Measurements from ENCODE around the gene KSR1.

DNA sequence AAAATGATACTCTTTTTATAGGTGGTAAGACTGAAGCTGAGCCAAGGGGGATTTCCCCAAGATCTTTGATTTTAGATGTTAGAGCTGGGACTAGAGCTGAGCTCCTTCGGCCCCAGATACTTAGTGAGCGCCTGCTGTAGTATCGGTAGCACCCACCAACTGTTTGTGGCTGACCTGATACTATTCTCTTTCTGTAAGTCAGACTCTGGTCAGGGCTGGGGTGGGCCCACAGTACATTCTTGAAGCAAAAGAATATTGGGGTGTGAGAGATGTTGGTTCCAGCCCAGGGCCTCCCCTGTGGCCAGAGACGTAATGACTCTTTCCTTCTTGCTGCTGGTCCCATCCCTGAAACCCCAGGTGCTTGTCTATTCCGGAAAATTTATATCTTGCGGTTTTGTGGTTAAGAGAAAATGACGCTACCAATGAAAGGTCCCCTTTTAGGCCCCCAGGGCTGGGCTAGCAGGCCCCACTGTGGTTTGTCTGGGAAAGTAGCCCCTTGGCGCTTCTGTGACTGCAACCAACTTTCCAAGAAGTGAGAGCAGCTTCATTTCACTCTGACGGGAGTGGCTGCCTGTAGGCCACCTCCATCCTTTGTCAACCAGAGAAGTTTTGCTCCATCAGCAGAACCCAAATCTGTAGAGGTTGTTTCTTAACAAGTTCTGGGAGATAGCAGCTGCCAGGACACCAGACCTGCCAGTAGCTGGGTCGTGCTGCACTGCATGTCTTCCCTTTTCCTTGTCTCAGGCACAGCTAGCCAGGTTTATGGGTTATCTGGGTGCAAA is 88.3 kb downstream of the KSR1 start:
- TF ChIP-seq, protein P1, sequence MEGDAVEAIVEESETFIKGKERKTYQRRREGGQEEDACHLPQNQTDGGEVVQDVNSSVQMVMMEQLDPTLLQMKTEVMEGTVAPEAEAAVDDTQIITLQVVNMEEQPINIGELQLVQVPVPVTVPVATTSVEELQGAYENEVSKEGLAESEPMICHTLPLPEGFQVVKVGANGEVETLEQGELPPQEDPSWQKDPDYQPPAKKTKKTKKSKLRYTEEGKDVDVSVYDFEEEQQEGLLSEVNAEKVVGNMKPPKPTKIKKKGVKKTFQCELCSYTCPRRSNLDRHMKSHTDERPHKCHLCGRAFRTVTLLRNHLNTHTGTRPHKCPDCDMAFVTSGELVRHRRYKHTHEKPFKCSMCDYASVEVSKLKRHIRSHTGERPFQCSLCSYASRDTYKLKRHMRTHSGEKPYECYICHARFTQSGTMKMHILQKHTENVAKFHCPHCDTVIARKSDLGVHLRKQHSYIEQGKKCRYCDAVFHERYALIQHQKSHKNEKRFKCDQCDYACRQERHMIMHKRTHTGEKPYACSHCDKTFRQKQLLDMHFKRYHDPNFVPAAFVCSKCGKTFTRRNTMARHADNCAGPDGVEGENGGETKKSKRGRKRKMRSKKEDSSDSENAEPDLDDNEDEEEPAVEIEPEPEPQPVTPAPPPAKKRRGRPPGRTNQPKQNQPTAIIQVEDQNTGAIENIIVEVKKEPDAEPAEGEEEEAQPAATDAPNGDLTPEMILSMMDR (IDR thresholded peaks at IDR 0.05): no peak
- no peak for TF ChIP-seq POLR2A (IDR thresholded peaks at IDR 0.05)
- TF ChIP-seq EP300 (IDR thresholded peaks at IDR 0.05): no peak
- no peak for TF ChIP-seq POLR2AphosphoS5 (IDR thresholded peaks at IDR 0.05)
